GM23248 (cell line): Measurements from ENCODE around the gene RIMS4. TPM values are rescaled to one million over a fixed set of nuclear protein-coding genes. Genes with fewer than 3 reads are reported as not detected.
"Not testable (repeated sequence)": the region's sequence is repeated elsewhere in the genome, so short reads cannot be mapped to it uniquely, and the experiment has no call there.

ENCODE experiments used
- DNase-seq: peaks from one replicate; pipeline ENCODE4 v3.0.0-alpha.2; 2015
- H2AFZ ChIP-seq: fragments of 200-600 bp; sonication (generic); 2 replicates; pipeline ENCODE4 v1.6.1; 2016; ENCODE audit warnings: antibody characterized with exemption
- H3F3A ChIP-seq: fragments of 200-600 bp; sonication (generic); 2 replicates; pipeline ENCODE4 v1.6.1; 2016; ENCODE audit warnings: mild to moderate bottlenecking, antibody characterized with exemption, mixed run types; ENCODE audit not compliant: insufficient read depth
- H3K27ac ChIP-seq: fragments of 200-600 bp; sonication (generic); 2 replicates; pipeline ENCODE4 v1.5.1; 2016; ENCODE audit warnings: mild to moderate bottlenecking
- H3K27me3 ChIP-seq: fragments of 200-600 bp; sonication (generic); replicated peaks from 2 replicates; pipeline ENCODE4 v1.6.1; 2016; ENCODE audit warnings: mild to moderate bottlenecking; ENCODE audit not compliant: insufficient read depth
- H3K36me3 ChIP-seq: fragments of 200-600 bp; sonication (generic); 2 replicates; pipeline ENCODE4 v1.6.1; 2016; ENCODE audit warnings: low read depth, mild to moderate bottlenecking
- H3K4me1 ChIP-seq: fragments of 200-600 bp; sonication (generic); 2 replicates; pipeline ENCODE4 v1.6.1; 2016; ENCODE audit warnings: mild to moderate bottlenecking; ENCODE audit not compliant: insufficient read depth
- H3K4me2 ChIP-seq: fragments of 200-600 bp; sonication (generic); one replicate; pipeline ENCODE4 v1.6.1; 2016; ENCODE audit warnings: mild to moderate bottlenecking; ENCODE audit not compliant: unreplicated experiment
- H3K4me3 ChIP-seq: fragments of 200-600 bp; sonication (generic); 2 replicates; pipeline ENCODE4 v1.5.1; 2016; ENCODE audit warnings: mild to moderate bottlenecking
- H3K79me2 ChIP-seq: fragments of 200-600 bp; sonication (generic); 2 replicates; pipeline ENCODE4 v1.6.1; 2016; ENCODE audit warnings: mild to moderate bottlenecking; ENCODE audit not compliant: insufficient read depth
- H3K9ac ChIP-seq: fragments of 200-600 bp; sonication (generic); 2 replicates; pipeline ENCODE4 v1.6.1; 2016; ENCODE audit warnings: mild to moderate bottlenecking
- H3K9me2 ChIP-seq: fragments of 200-600 bp; sonication (generic); 2 replicates; pipeline ENCODE4 v1.6.1; 2016; ENCODE audit warnings: mixed run types, mild to moderate bottlenecking, moderate library complexity; ENCODE audit not compliant: insufficient read depth
- H3K9me3 ChIP-seq: fragments of 200-600 bp; sonication (generic); one replicate; pipeline ENCODE4 v1.6.1; 2017; ENCODE audit warnings: low read depth
- H4K20me1 ChIP-seq: fragments of 200-600 bp; sonication (generic); 2 replicates; pipeline ENCODE4 v1.6.0; 2016; ENCODE audit not compliant: insufficient read depth
- EZH2 ChIP-seq: fragments of 200-600 bp; sonication (generic); IDR thresholded peaks from 2 replicates; pipeline ENCODE4 v1.6.1; 2018; ENCODE audit warnings: antibody characterized with exemption, mild to moderate bottlenecking; ENCODE audit not compliant: insufficient read depth, poor library complexity, severe bottlenecking
- EZH2phosphoT487 ChIP-seq: fragments of 200-600 bp; sonication (generic); IDR thresholded peaks from 2 replicates; pipeline ENCODE4 v1.6.1; 2018; ENCODE audit warnings: antibody characterized with exemption, moderate library complexity, mild to moderate bottlenecking, low read depth; ENCODE audit not compliant: insufficient read depth
- WGBS, 2 experiments: methylation state at CpG; one replicate each; pipeline ENCODE4 v1.1.6; 2015 to 2017; ENCODE audit warnings: low lambda C conversion rate in 2 of 2, low coverage in 1 of 2; ENCODE audit errors: missing lambda C conversion rate in 2 of 2; 5-methylcytosine and 5-hydroxymethylcytosine counted together
- in situ Hi-C: fragments of 300-500 bp; cut with MboI; formaldehyde crosslinking; loops from 2 replicates; pipeline ENCODE4 v1.15.0; 2020
- polyA plus RNA-seq: library from polyadenylated mRNA; unstranded; fragments of >200 nt; fragmentation: Nextera tagmentation; extraction: Ambion mirVana; gene quantifications from 2 replicates; pipeline ENCODE4 v1.2.1, GENCODE V29; 2016
- total RNA-seq: library from RNA; depleted of rRNA; stranded (reverse); fragments of >200 nt; shearing (Covaris generic); gene quantifications from 2 replicates; pipeline ENCODE4 v1.2.3, GENCODE V29; 2014

Gene RIMS4
- total and polyA plus RNA-seq, 2 experiments from 2014 or later = 0.22 TPM; not detected in 1

DNA sequence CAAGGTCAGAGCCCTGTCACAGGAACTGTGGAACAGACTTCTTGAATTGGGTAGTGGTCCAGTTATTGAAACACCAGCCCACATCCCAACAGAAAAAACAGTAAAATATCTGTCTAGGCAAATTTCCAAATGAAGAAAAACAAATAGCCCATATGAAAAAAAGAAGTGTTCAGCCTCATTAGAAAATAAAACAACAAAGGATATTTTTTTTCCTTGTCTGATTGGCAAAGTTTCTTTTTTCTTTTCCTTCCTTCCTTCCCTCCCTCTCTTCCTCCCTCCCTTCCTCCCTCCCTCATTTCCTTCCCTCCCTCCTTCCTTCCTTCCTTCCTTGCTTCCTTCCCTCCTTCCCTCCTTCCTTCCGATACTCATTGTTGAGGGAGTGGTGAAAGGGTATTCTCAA, 20.6 kb upstream of the RIMS4 start:
- in situ Hi-C loops = no loop called here
- TF ChIP-seq EZH2phosphoT487 (no peak), EZH2 (no peak)
- H3K27me3 ChIP-seq = peaks cover 74% of the 10 kb centered on the region

DNA sequence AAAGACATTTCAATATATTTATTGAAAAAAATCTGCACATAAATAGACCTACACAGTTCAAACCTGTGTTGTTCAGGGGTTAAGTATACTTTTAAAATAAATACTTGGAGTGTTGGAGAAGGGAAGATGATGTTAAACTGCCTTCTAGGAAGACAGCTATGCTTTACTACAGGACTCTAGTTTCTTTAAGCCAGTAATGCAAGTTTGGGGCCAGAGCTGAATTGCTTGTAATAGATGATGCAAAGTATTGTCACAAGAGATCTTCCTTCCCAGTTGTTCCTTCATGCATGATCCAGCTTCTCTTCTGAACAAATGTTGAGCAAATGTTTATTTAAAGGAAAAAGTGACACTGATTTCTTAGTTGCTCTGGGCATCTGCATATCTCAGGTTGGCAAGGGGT, 20.2 kb upstream of the RIMS4 start:
- no peaks in the 10 kb centered on the region for H3K9me3 ChIP-seq
- TF ChIP-seq EZH2phosphoT487 = no peak
- no peak for TF ChIP-seq EZH2
- no peaks in the 10 kb centered on the region for H3K79me2 ChIP-seq
- H3K9ac ChIP-seq = no peak overlapping the region
- no peak for DNase-seq
- no peaks in the 10 kb centered on the region for H3K36me3 ChIP-seq
- H2AFZ ChIP-seq = no peak overlapping the region
- H3F3A ChIP-seq = no peaks in the 10 kb centered on the region
- no peak overlapping the region for H3K4me2 ChIP-seq
- in situ Hi-C loops = no loop called here
- peaks cover 71% of the 10 kb centered on the region for H3K27me3 ChIP-seq
- H3K9me2 ChIP-seq = no peaks in the 10 kb centered on the region
- H4K20me1 ChIP-seq = no peaks in the 10 kb centered on the region
- H3K4me3 ChIP-seq = no peak overlapping the region
- no peak overlapping the region for H3K27ac ChIP-seq
- H3K4me1 ChIP-seq = no peaks in the 10 kb centered on the region

More for the DNA sequence above, 20.6 kb upstream of the RIMS4 start:
- no peak overlapping the region for H3K4me3 ChIP-seq
- H3K4me1 ChIP-seq = no peaks in the 10 kb centered on the region
- H3K4me2 ChIP-seq = no peak overlapping the region
- H3K9ac ChIP-seq = no peak overlapping the region
- H3K9me2 ChIP-seq = no peaks in the 10 kb centered on the region
- no peaks in the 10 kb centered on the region for H3K79me2 ChIP-seq
- H3F3A ChIP-seq = no peaks in the 10 kb centered on the region
- H2AFZ ChIP-seq = no peak overlapping the region
- 41 to 48% methylated on average over 1 of the region's 1 CpG for WGBS, 2 experiments
- H4K20me1 ChIP-seq = no peaks in the 10 kb centered on the region
- no peak overlapping the region for H3K27ac ChIP-seq
- no peaks in the 10 kb centered on the region for H3K36me3 ChIP-seq
- DNase-seq = no peak
- no peaks in the 10 kb centered on the region for H3K9me3 ChIP-seq

DNA sequence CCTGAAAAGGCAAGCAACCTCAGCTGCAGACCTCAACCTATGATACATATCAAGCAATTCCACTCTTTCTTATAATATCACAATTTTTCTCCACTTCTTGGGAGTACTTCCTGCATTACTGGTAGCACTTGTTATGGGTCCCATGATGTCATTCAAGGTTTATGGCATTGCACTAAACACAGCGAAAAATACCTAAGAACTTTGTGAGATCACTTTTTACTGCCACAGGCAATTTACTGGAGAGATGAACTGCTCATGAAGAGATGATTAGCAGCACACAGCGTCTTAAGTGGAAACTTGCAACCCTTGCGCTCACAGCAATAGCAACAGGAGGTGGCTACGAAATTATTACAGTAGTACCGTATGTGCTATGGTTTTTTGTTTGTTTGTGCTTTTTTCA, 19.3 kb upstream of the RIMS4 start:
- H2AFZ ChIP-seq = no peak overlapping the region
- in situ Hi-C loops = no loop called here
- no peaks in the 10 kb centered on the region for H3K9me3 ChIP-seq
- no peak overlapping the region for H3K27ac ChIP-seq
- DNase-seq = no peak
- WGBS, 2 experiments = 23 to 31% methylated on average over 5 of the region's 5 CpGs
- TF ChIP-seq EZH2 = no peak
- TF ChIP-seq EZH2phosphoT487 = no peak
- no peak overlapping the region for H3K4me2 ChIP-seq
- no peak overlapping the region for H3K9ac ChIP-seq
- peaks cover 62% of the 10 kb centered on the region for H3K27me3 ChIP-seq
- H3K9me2 ChIP-seq = no peaks in the 10 kb centered on the region
- H3F3A ChIP-seq = no peaks in the 10 kb centered on the region
- no peaks in the 10 kb centered on the region for H3K36me3 ChIP-seq
- H3K79me2 ChIP-seq = no peaks in the 10 kb centered on the region
- no peaks in the 10 kb centered on the region for H3K4me1 ChIP-seq
- no peak overlapping the region for H3K4me3 ChIP-seq
- no peaks in the 10 kb centered on the region for H4K20me1 ChIP-seq

DNA sequence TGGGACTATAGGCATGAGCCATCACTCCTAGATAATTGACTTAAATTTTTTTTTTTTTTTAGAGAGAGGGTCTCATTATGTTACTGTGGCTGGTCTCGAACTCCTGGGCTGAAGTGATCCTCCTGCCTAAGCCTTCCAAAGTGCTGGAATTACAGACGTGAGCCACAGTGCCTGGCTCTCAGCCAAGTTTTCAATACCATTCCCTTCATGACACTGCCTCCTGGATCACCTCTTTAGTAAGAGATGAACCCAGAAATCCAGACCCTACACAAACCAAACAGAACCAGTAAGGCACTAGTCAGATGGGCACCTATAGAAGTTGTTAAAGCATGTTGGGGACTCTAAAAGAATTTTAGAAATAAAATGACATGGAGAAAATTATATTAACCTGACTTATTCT, 18.3 kb upstream of the RIMS4 start:
- Histone ChIP-seq H3K4me3 (no peak overlapping the region), H3K27ac (no peak overlapping the region), H3K4me1 (no peaks in the 10 kb centered on the region), H3K79me2 (no peaks in the 10 kb centered on the region), H3K27me3 (peaks cover 57% of the 10 kb centered on the region), H3K9ac (no peak overlapping the region), H4K20me1 (no peaks in the 10 kb centered on the region), H2AFZ (no peak overlapping the region), H3K9me2 (no peaks in the 10 kb centered on the region), H3K9me3 (no peaks in the 10 kb centered on the region), H3K36me3 (no peaks in the 10 kb centered on the region), H3F3A (no peaks in the 10 kb centered on the region), H3K4me2 (no peak overlapping the region)
- DNase-seq = no peak
- no peak for TF ChIP-seq EZH2
- no peak for TF ChIP-seq EZH2phosphoT487
- in situ Hi-C loops = no loop called here
- WGBS, 2 experiments = 0 to 2% methylated on average over 2 of the region's 2 CpGs

DNA sequence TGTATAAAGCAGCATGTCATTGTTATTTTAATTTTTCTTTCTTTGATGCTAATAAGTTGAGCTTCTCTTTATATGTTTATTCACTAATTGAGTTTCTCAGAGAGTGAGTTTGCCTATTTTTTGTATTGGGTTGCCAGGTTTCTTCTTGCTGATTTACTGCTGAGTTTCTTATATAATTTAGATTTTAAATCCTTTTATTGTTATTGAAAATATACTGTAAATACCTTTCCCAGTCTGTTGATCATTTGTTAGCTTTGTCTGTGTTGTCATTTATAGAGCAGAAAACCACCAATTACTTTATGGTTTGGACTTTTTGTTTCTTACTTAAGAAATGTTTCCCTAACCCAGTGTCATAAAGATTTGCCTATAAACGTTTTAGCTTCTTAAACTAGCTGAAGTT, 17.1 kb upstream of the RIMS4 start:
- Histone ChIP-seq H2AFZ (no peak overlapping the region), H3K9ac (no peak overlapping the region), H3K27ac (no peak overlapping the region), H3K79me2 (no peaks in the 10 kb centered on the region), H3F3A (no peaks in the 10 kb centered on the region), H3K9me3 (no peaks in the 10 kb centered on the region), H4K20me1 (no peaks in the 10 kb centered on the region), H3K4me3 (no peak overlapping the region), H3K4me1 (no peaks in the 10 kb centered on the region), H3K9me2 (no peaks in the 10 kb centered on the region), H3K27me3 (peaks cover 45% of the 10 kb centered on the region), H3K4me2 (no peak overlapping the region), H3K36me3 (no peaks in the 10 kb centered on the region)
- in situ Hi-C loops = no loop called here
- WGBS, 2 experiments = 0 to 3% methylated on average over 1 of the region's 1 CpG
- TF ChIP-seq EZH2phosphoT487 = no peak
- no peak for TF ChIP-seq EZH2
- DNase-seq = no peak

DNA sequence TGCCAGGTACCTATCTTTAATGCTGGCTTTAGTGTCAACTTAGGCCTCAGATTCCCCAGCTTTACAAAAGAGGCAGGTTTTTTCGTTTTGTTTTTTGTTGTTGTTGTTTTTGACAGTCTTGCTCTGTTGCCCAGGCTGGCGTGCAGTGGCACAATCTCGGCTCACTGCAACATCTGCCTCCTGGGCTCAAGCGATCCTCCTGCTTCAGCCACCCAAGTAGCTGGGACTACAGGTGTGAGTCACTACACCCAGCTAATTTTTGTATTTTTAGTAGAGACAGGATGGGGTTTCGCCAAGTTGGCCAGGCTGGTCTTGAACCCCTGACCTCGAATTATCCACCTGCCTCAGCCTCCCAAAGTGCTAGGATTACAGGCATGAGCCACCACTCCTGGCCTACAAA, 11.2 kb upstream of the RIMS4 start:
- H3K9ac ChIP-seq, H3K4me2 ChIP-seq, H3K79me2 ChIP-seq, H3F3A ChIP-seq, H3K27me3 ChIP-seq, H2AFZ ChIP-seq, H4K20me1 ChIP-seq, H3K9me2 ChIP-seq, H3K4me1 ChIP-seq, H3K4me3 ChIP-seq, H3K9me3 ChIP-seq, H3K36me3 ChIP-seq, in situ Hi-C loops, H3K27ac ChIP-seq, DNase-seq: not testable (repeated sequence)
- 58 to 71% methylated on average over 6 of the region's 6 CpGs for WGBS, 2 experiments
